DND-41 (cell line): ENCODE data around the gene KLF15.

ENCODE experiments used
- EZH2 ChIP-seq: IDR thresholded peaks from 3 replicates; pipeline ENCODE4 v1.6.1; 2012; ENCODE audit warnings: borderline replicate concordance, low read depth, mild to moderate bottlenecking, moderate library complexity, low read length, inconsistent platforms; ENCODE audit not compliant: severe bottlenecking
- TF ChIP-seq, protein P1 (sequence below): IDR thresholded peaks from 2 replicates; pipeline ENCODE4 v1.5.1; 2012; ENCODE audit warnings: borderline replicate concordance, low read length, moderate library complexity, mild to moderate bottlenecking; ENCODE audit not compliant: poor library complexity, severe bottlenecking; ENCODE audit errors: extremely low read depth

DNA sequence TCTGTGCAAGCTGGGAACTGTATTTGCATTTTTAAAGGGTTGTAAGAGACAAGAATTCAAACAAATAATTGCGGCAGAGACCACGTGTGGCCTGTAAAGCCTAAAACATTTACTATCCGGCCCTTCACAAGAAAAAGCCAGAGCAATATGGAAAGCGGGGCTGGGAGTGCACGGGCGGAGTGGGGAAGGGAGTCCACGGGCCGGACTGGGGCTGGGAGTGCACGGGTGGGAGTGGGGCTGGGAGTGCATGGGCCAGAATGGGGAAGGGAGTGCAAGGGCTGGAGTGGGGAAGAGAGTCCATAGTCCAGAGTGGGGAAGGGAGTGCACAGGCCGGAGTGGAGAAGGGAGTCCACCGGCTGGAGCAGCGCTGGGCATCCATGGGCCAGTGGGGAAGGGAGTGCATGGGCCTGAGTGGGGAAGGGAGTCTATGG lies 41.2 kb downstream of the KLF15 start:
- no peak for TF ChIP-seq EZH2
- TF ChIP-seq, protein P1, sequence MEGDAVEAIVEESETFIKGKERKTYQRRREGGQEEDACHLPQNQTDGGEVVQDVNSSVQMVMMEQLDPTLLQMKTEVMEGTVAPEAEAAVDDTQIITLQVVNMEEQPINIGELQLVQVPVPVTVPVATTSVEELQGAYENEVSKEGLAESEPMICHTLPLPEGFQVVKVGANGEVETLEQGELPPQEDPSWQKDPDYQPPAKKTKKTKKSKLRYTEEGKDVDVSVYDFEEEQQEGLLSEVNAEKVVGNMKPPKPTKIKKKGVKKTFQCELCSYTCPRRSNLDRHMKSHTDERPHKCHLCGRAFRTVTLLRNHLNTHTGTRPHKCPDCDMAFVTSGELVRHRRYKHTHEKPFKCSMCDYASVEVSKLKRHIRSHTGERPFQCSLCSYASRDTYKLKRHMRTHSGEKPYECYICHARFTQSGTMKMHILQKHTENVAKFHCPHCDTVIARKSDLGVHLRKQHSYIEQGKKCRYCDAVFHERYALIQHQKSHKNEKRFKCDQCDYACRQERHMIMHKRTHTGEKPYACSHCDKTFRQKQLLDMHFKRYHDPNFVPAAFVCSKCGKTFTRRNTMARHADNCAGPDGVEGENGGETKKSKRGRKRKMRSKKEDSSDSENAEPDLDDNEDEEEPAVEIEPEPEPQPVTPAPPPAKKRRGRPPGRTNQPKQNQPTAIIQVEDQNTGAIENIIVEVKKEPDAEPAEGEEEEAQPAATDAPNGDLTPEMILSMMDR = no peak
